Measurements from ENCODE around the gene DDAH2. TPM values are rescaled to one million over a fixed set of nuclear protein-coding genes. Genes with fewer than 3 reads are reported as not detected.

The DDAH2 gene
- total RNA-seq, 2 donors from 2014 or later = 92.1 to 98.7 TPM

GRCh38 chr6:31720196-31720770 lies 8.8 kb downstream of the DDAH2 start:
- Histone ChIP-seq H3K9me3 (no peaks in the 10 kb centered on the region), H3K36me3 (no peaks in the 10 kb centered on the region), H3K9ac (ENCODE audit: low read depth in 2 of 2, low read length in 2 of 2) (no peak overlapping the region), H3K27ac (no peak overlapping the region), H3K27me3 (no peaks in the 10 kb centered on the region), H3K4me3 (no peak overlapping the region), H3K4me1 (no peaks in the 10 kb centered on the region)
- no peak for DNase-seq
- intact Hi-C loops (cut with DNase I) = no loop called here
- no peak for TF ChIP-seq CTCF (IDR thresholded peaks at IDR 0.05)

- intact Hi-C loops (cut with DNase I) = no loop called here
- Histone ChIP-seq H3K4me1 (peaks cover under 1% of the 10 kb centered on the region), H3K27ac (no peak overlapping the region), H3K36me3 (no peaks in the 10 kb centered on the region), H3K9ac (ENCODE audit: low read depth in 2 of 2, low read length in 2 of 2) (no peak overlapping the region), H3K4me3 (no peak overlapping the region), H3K9me3 (no peaks in the 10 kb centered on the region), H3K27me3 (no peaks in the 10 kb centered on the region)
- TF ChIP-seq CTCF (IDR thresholded peaks at IDR 0.05) = no peak
- no peak for DNase-seq
These were observed 10.1 kb downstream of the DDAH2 start for GRCh38 chr6:31719001-31719400.

- Histone ChIP-seq H3K9ac (ENCODE audit: low read depth in 2 of 2, low read length in 2 of 2) (no peak overlapping the region), H3K27ac (no peak overlapping the region)
- peak; percentile 89 for DNase-seq
These were observed 10.8 kb downstream of the DDAH2 start for GRCh38 chr6:31718265-31718664.

GRCh38 chr6:31717499-31718222 lies 11.4 kb downstream of the DDAH2 start:
- intact Hi-C loops (cut with DNase I) = no loop called here
- no peak overlapping the region for H3K27ac ChIP-seq
- H3K36me3 ChIP-seq = no peaks in the 10 kb centered on the region
- H3K27me3 ChIP-seq = no peaks in the 10 kb centered on the region
- no peak overlapping the region for H3K9ac ChIP-seq (ENCODE audit: low read depth in 2 of 2, low read length in 2 of 2)
- no peaks in the 10 kb centered on the region for H3K9me3 ChIP-seq
- no peak for TF ChIP-seq CTCF (IDR thresholded peaks at IDR 0.05)
- no peak overlapping the region for H3K4me3 ChIP-seq
- no peak for DNase-seq
- H3K4me1 ChIP-seq = peaks cover 5% of the 10 kb centered on the region

More at GRCh38 chr6:31718265-31718664, 10.8 kb downstream of the DDAH2 start:
- peaks cover 5% of the 10 kb centered on the region for H3K4me1 ChIP-seq
- TF ChIP-seq CTCF (IDR thresholded peaks at IDR 0.05) = no peak
- no peaks in the 10 kb centered on the region for H3K36me3 ChIP-seq
- H3K27me3 ChIP-seq = no peaks in the 10 kb centered on the region
- intact Hi-C loops (cut with DNase I) = no loop called here
- H3K9me3 ChIP-seq = no peaks in the 10 kb centered on the region
- H3K4me3 ChIP-seq = no peak overlapping the region

- Histone ChIP-seq H3K4me3 (no peak within 1 kb of the TSS), H3K27me3 (no peaks in the 10 kb centered on the region), H3K9ac (ENCODE audit: low read depth in 2 of 2, low read length in 2 of 2) (peak within 1 kb of the TSS in 1 of 2 donors; percentile 69), H3K9me3 (no peaks in the 10 kb centered on the region), H3K27ac (no peak within 1 kb of the TSS), H3K36me3 (no peaks in the 10 kb centered on the region), H3K4me1 (peaks cover 5% of the 10 kb centered on the region)
- DNase-seq = no peak
- intact Hi-C loops (cut with DNase I) = no loop called here
- no peak for TF ChIP-seq CTCF (IDR thresholded peaks at IDR 0.05)
These were observed 13.8 kb downstream of the DDAH2 start, which contains the start of gene LY6G6D for GRCh38 chr6:31715022-31715958. Gene LY6G6D, plus strand, starts transcription at chr6:31715348. Its CDS starts 8 bp downstream, at chr6:31715356.

Measured in colonic mucosa (tissue), 4 donors.